Measurements from ENCODE around the gene MAGEA8.
"Not testable (repeated sequence)": the region's sequence is repeated elsewhere in the genome, so short reads cannot be mapped to it uniquely, and the experiment has no call there.

Gene MAGEA8

GRCh38 chrX:149881081-149881711 lies at the start of gene MAGEA8:
Gene MAGEA8, plus strand, starts transcription at chrX:149881183. Its CDS starts 3,090 bp downstream, at chrX:149884273.
- DNase-seq (ENCODE audit: low read depth): no peak

- DNase-seq (ENCODE audit: low read depth): no peak
Observed at GRCh38 chrX:149831473-149831872, 49.5 kb upstream of the MAGEA8 start.

- DNase-seq (ENCODE audit: low read depth): not testable (repeated sequence)
Observed at GRCh38 chrX:149836728-149837127, 44.3 kb upstream of the MAGEA8 start.

- DNase-seq (ENCODE audit: low read depth): no peak
Observed at GRCh38 chrX:149837167-149837566, 43.8 kb upstream of the MAGEA8 start.

- DNase-seq (ENCODE audit: low read depth): no peak
Observed at GRCh38 chrX:149837639-149838038, 43.3 kb upstream of the MAGEA8 start.

GRCh38 chrX:149841929-149842328 lies 39.1 kb upstream of the MAGEA8 start:
- no peak for DNase-seq (ENCODE audit: low read depth)

GRCh38 chrX:149845385-149845784 lies 35.6 kb upstream of the MAGEA8 start:
- no peak for DNase-seq (ENCODE audit: low read depth)

- DNase-seq (ENCODE audit: low read depth): no peak
Observed at GRCh38 chrX:149846789-149847188, 34.2 kb upstream of the MAGEA8 start.

- DNase-seq (ENCODE audit: low read depth): no peak
Observed at GRCh38 chrX:149848855-149849254, 32.1 kb upstream of the MAGEA8 start.

GRCh38 chrX:149849787-149850186 lies 31.2 kb upstream of the MAGEA8 start:
- no peak for DNase-seq (ENCODE audit: low read depth)

- DNase-seq (ENCODE audit: low read depth): no peak
Observed at GRCh38 chrX:149851864-149852263, 29.1 kb upstream of the MAGEA8 start.

GRCh38 chrX:149853925-149854324 lies 27.1 kb upstream of the MAGEA8 start:
- DNase-seq (ENCODE audit: low read depth): no peak

- no peak for DNase-seq (ENCODE audit: low read depth)
Observed at GRCh38 chrX:149858592-149858991, 22.4 kb upstream of the MAGEA8 start.

- no peak for DNase-seq (ENCODE audit: low read depth)
Observed at GRCh38 chrX:149860445-149860844, 20.5 kb upstream of the MAGEA8 start.

- no peak for DNase-seq (ENCODE audit: low read depth)
Observed at GRCh38 chrX:149865390-149865789, 15.6 kb upstream of the MAGEA8 start.

GRCh38 chrX:149867488-149867887 lies 13.5 kb upstream of the MAGEA8 start:
- no peak for DNase-seq (ENCODE audit: low read depth)

GRCh38 chrX:149870840-149871239 lies 10.1 kb upstream of the MAGEA8 start:
- DNase-seq (ENCODE audit: low read depth): no peak

- no peak for DNase-seq (ENCODE audit: low read depth)
Observed at GRCh38 chrX:149871433-149871832, 9.6 kb upstream of the MAGEA8 start.

- peak; percentile 10 for DNase-seq (ENCODE audit: low read depth)
Observed at GRCh38 chrX:149871940-149872339, 9.0 kb upstream of the MAGEA8 start.

- no peak for DNase-seq (ENCODE audit: low read depth)
Observed at GRCh38 chrX:149877157-149877556, 3.8 kb upstream of the MAGEA8 start.

- DNase-seq (ENCODE audit: low read depth): peak; percentile 21
Observed at GRCh38 chrX:149877636-149878035, 3.3 kb upstream of the MAGEA8 start.

GRCh38 chrX:149890828-149891227 lies 9.8 kb downstream of the MAGEA8 start:
- DNase-seq (ENCODE audit: low read depth): not testable (repeated sequence)

- no peak for DNase-seq (ENCODE audit: low read depth)
Observed at GRCh38 chrX:149898554-149898953, 17.6 kb downstream of the MAGEA8 start.
